Skeletal muscle tissue (tissue), 4 donors: ENCODE results near the gene NCAPG2. TPM values are rescaled to one million over a fixed set of nuclear protein-coding genes. Genes with fewer than 3 reads are reported as not detected.

ENCODE experiments used
- H3K27ac ChIP-seq: one replicate; pipeline ENCODE4 v1.7.0; 2013; ENCODE audit warnings: mild to moderate bottlenecking, low read depth, low read length, inconsistent platforms
- H3K27me3 ChIP-seq, 3 donors: one replicate each; pipeline ENCODE4 v1.7.0; 2013; ENCODE audit warnings: low read length in 3 of 3; ENCODE audit not compliant: control insufficient read depth in 3 of 3, insufficient read depth in 3 of 3
- H3K36me3 ChIP-seq, 3 donors: one replicate each; pipeline ENCODE4 v1.7.0; 2013; ENCODE audit warnings: low read length in 3 of 3; ENCODE audit not compliant: control insufficient read depth in 3 of 3, insufficient read depth in 3 of 3
- H3K4me1 ChIP-seq, 3 donors: one replicate each; pipeline ENCODE4 v1.7.0; 2013; ENCODE audit warnings: low read length in 3 of 3, mild to moderate bottlenecking in 3 of 3; ENCODE audit not compliant: control insufficient read depth in 3 of 3, insufficient read depth in 3 of 3
- H3K4me3 ChIP-seq, 3 donors: one replicate each; pipeline ENCODE4 v1.7.0; 2013; ENCODE audit warnings: low read length in 3 of 3
- H3K9ac ChIP-seq, 3 donors: one replicate each; pipeline ENCODE4 v1.7.0; 2013; ENCODE audit warnings: low read length in 3 of 3, mild to moderate bottlenecking in 3 of 3, moderate library complexity in 2 of 3, low read depth in 1 of 3
- H3K9me3 ChIP-seq, 3 donors: one replicate each; pipeline ENCODE4 v1.7.0; 2013; ENCODE audit warnings: low read length in 3 of 3; ENCODE audit not compliant: control insufficient read depth in 3 of 3
- total RNA-seq: library from RNA; depleted of rRNA; stranded (reverse); fragments of >200 nt; gene quantifications from one replicate; pipeline ENCODE4 v1.2.3, GENCODE V29; 2014
- donor health status: Osteomylitis.

Gene NCAPG2
- total RNA-seq, 1 donor from 2014 or later, result 9.4 TPM

- Histone ChIP-seq H3K9ac (no peak overlapping the region), H3K27me3 (peaks cover 0 to 13% (median 8%) of the 10 kb centered on the region in 3 donors), H3K9me3 (peaks cover 0 to 6% (median 4%) of the 10 kb centered on the region in 3 donors), H3K27ac (no peak overlapping the region), H3K4me1 (peaks cover 0 to 2% (median 0%) of the 10 kb centered on the region in 3 donors), H3K4me3 (no peak overlapping the region), H3K36me3 (no peaks in the 10 kb centered on the region)
These were observed 112.1 kb downstream of the NCAPG2 start for GRCh38 chr7:158592541-158592940.

- Histone ChIP-seq H3K27ac (no peak overlapping the region), H3K9ac (no peak overlapping the region), H3K9me3 (peaks cover 0 to 6% (median 4%) of the 10 kb centered on the region in 3 donors), H3K36me3 (no peaks in the 10 kb centered on the region), H3K27me3 (peaks cover 0 to 13% (median 8%) of the 10 kb centered on the region in 3 donors), H3K4me1 (peaks cover 0 to 2% (median 0%) of the 10 kb centered on the region in 3 donors), H3K4me3 (no peak overlapping the region)
These were observed 112.7 kb downstream of the NCAPG2 start for GRCh38 chr7:158591944-158592343.

GRCh38 chr7:158590181-158590530 lies 114.4 kb downstream of the NCAPG2 start:
- Histone ChIP-seq H3K36me3 (no peaks in the 10 kb centered on the region), H3K4me1 (peaks cover 5 to 10% (median 8%) of the 10 kb centered on the region in 3 donors), H3K27me3 (peaks cover 15 to 28% (median 21%) of the 10 kb centered on the region in 3 donors), H3K9ac (no peak overlapping the region), H3K27ac (no peak overlapping the region), H3K9me3 (peaks cover 0 to 6% (median 4%) of the 10 kb centered on the region in 3 donors), H3K4me3 (no peak overlapping the region)

- H3K4me1 ChIP-seq, result peaks cover 5 to 10% (median 8%) of the 10 kb centered on the region in 3 donors
- H3K9me3 ChIP-seq, result peaks cover 0 to 6% (median 4%) of the 10 kb centered on the region in 3 donors
- no peaks in the 10 kb centered on the region for H3K36me3 ChIP-seq
- no peak overlapping the region for H3K27ac ChIP-seq
- H3K4me3 ChIP-seq, result no peak overlapping the region
- H3K9ac ChIP-seq, result no peak overlapping the region
- peaks cover 20 to 31% (median 26%) of the 10 kb centered on the region in 3 donors for H3K27me3 ChIP-seq
These were observed 115.0 kb downstream of the NCAPG2 start for GRCh38 chr7:158589653-158590052.

- Histone ChIP-seq H3K9ac (no peak overlapping the region), H3K27me3 (peaks cover 27 to 38% (median 33%) of the 10 kb centered on the region in 3 donors), H3K9me3 (peaks cover 0 to 6% (median 4%) of the 10 kb centered on the region in 3 donors), H3K36me3 (no peaks in the 10 kb centered on the region), H3K4me1 (peaks cover 5 to 10% (median 8%) of the 10 kb centered on the region in 3 donors), H3K27ac (no peak overlapping the region), H3K4me3 (no peak overlapping the region)
These were observed 115.6 kb downstream of the NCAPG2 start for GRCh38 chr7:158588878-158589442.

DNA sequence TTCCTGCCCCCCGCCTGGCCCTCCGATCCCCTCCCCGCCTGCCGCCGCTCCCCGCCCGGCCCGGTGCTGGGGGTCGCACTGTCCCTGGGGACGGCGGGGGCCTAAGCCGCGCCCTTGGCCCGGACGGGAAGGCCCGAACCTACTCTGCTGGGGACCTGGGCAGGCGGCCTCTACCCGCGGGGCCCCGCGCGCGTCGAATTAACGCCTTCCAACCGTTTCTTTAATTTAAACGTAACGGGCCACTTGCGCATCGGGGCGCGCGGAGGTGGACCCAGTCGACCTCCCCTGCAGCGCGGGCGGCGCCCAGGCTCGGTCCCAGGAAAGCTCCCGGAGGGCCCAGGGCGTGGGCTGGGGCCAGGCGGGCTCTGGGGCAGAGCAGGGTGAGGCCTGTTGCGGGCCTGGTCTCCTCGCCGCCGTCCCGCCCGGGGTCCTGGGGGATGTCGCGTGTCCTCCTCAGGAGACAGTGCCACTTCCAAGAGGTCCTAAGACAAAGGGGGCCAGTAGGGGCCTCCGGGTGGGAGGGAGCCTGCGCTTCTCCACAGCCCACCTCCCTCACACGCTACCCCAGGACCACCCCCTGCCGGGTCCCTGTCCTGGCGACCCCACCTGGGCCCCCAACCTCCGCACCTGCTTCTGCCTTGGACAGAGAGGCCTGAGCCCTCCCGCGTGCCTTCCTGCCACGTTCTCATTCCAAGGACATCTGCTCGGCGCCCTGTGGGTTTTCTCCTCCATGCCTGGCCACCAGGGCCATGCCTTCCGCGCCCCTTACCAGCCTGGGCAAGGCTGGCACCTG lies 116.3 kb downstream of the NCAPG2 start:
- Histone ChIP-seq H3K27me3 (peaks cover 34 to 45% (median 39%) of the 10 kb centered on the region in 3 donors), H3K27ac (no peak overlapping the region), H3K36me3 (no peaks in the 10 kb centered on the region), H3K9ac (no peak overlapping the region), H3K9me3 (peaks cover 0 to 6% (median 4%) of the 10 kb centered on the region in 3 donors), H3K4me1 (peaks cover 5 to 10% (median 8%) of the 10 kb centered on the region in 3 donors), H3K4me3 (no peak overlapping the region)

GRCh38 chr7:158587162-158588084 lies 117.2 kb downstream of the NCAPG2 start, which contains the start of gene PTPRN2:
Gene PTPRN2 (minus strand): TSS chr7:158587823.
- H3K27ac ChIP-seq, result no peak within 1 kb of the TSS
- peaks cover 36 to 53% (median 45%) of the 10 kb centered on the region in 3 donors for H3K27me3 ChIP-seq
- no peaks in the 10 kb centered on the region for H3K36me3 ChIP-seq
- peaks cover 5 to 10% (median 8%) of the 10 kb centered on the region in 3 donors for H3K4me1 ChIP-seq
- H3K9ac ChIP-seq, result no peak within 1 kb of the TSS
- peaks cover 0 to 3% (median 0%) of the 10 kb centered on the region in 3 donors for H3K9me3 ChIP-seq
- no peak within 1 kb of the TSS for H3K4me3 ChIP-seq

DNA sequence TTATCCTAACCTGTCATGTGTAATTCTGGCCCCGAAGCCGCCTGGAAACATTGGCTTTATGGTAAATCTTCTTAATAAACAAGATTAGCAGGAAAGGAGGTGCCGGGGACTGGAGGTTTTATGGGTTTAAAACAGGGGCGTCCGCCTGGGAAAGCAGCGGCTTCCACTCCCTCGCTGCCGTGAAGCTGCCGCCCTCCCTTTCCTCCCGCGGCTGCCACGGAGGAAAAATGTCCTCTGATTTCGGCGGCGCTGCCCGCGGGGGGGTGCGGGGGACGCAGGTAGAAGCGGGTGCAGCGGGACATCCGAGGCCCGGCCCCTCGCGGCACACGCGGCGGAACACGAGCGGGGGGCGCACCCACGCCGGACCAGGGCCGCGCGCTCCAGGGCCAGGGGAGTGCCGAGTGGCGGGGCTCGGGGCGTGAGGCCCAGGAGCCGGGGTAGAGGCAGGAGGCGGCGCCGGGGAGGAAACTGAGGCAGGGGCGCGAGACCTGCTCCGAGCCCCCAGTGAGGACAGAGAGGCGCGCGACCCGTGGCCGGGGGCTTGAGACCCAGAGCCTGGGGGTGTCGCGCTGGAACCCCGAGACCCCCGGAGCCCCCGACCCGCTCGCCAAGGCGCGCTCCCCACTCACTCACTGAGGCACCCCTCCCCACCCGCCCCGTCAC lies 118.0 kb downstream of the NCAPG2 start:
- H3K4me3 ChIP-seq, result no peak overlapping the region
- no peak overlapping the region for H3K9ac ChIP-seq
- peaks cover 36 to 51% (median 45%) of the 10 kb centered on the region in 3 donors for H3K27me3 ChIP-seq
- H3K9me3 ChIP-seq, result no peaks in the 10 kb centered on the region
- H3K36me3 ChIP-seq, result no peaks in the 10 kb centered on the region
- H3K27ac ChIP-seq, result no peak overlapping the region
- H3K4me1 ChIP-seq, result peaks cover 5 to 10% (median 8%) of the 10 kb centered on the region in 3 donors
